Right lobe of liver (tissue), 4 donors: ENCODE measurements around the gene CHST2.

Experiments used
- CTCF ChIP-seq, 4 donors: fragments of 200-600 bp in 3 of 4; fragments of 450-650 bp in 1 of 4; IDR thresholded peaks; one replicate each; pipeline versions ENCODE4 v1.5.1 to v1.8.0; 2016 to 2022; ENCODE audit warnings: antibody characterized with exemption in 4 of 4, mild to moderate bottlenecking in 2 of 4
- POLR2A ChIP-seq: fragments of 450-650 bp; IDR thresholded peaks from one replicate; pipeline ENCODE4 v1.6.1; 2017; ENCODE audit warnings: antibody characterized with exemption, mild to moderate bottlenecking
- donor health status: DM: no; HTN: no; CAD: no.
- donor health status: DM: no; HTN: no; CAD: no.
- donor health status: DM: no; HTN: yes; CAD: no.

- TF ChIP-seq POLR2A, result no peak
- TF ChIP-seq CTCF (IDR thresholded peaks at IDR 0.05), result no peak
Observed at GRCh38 chr3:143084856-143085731, 34.5 kb upstream of the CHST2 start.
